ENCODE measurements around the gene SEZ6L2.
A peak's percentile ranks its signal among the peaks of the same experiment; 100 is the strongest.

SEZ6L2 gene

DNA sequence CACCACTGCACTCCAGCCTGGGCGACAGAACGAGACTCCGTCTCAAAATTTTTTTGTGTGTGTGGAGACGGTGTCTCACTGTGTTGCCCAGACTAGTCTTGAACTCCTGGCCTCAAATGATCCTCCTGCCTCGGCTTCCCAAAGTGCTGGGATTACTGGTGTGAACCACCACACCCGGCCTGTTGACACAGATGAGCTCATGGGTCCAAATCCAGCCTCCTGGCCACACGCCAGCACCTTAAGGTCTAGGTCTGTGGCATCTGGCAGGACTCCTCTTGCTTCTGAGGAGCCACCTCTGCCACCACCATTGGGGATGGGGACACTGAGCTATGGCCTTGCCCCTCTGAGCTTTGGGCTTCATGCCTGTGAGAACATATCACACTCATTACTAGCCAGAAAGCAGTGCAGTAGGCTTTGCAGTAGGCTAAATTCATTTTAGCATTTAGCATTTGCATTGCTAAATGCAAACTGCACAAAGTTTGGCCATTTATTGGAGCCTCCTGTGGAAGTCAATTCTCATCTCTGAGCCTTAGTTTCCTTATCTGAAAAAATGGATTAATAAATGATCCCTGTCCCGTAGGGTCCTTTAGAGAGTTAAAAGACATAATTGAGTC lies 30.8 kb downstream of the SEZ6L2 start:
- TF ChIP-seq, protein P1, sequence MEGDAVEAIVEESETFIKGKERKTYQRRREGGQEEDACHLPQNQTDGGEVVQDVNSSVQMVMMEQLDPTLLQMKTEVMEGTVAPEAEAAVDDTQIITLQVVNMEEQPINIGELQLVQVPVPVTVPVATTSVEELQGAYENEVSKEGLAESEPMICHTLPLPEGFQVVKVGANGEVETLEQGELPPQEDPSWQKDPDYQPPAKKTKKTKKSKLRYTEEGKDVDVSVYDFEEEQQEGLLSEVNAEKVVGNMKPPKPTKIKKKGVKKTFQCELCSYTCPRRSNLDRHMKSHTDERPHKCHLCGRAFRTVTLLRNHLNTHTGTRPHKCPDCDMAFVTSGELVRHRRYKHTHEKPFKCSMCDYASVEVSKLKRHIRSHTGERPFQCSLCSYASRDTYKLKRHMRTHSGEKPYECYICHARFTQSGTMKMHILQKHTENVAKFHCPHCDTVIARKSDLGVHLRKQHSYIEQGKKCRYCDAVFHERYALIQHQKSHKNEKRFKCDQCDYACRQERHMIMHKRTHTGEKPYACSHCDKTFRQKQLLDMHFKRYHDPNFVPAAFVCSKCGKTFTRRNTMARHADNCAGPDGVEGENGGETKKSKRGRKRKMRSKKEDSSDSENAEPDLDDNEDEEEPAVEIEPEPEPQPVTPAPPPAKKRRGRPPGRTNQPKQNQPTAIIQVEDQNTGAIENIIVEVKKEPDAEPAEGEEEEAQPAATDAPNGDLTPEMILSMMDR (IDR thresholded peaks at IDR 0.05; ENCODE audit: extremely low read depth, missing control alignments) = no peak
- no peak for DNase-seq (ENCODE audit: low spot score)

DNA sequence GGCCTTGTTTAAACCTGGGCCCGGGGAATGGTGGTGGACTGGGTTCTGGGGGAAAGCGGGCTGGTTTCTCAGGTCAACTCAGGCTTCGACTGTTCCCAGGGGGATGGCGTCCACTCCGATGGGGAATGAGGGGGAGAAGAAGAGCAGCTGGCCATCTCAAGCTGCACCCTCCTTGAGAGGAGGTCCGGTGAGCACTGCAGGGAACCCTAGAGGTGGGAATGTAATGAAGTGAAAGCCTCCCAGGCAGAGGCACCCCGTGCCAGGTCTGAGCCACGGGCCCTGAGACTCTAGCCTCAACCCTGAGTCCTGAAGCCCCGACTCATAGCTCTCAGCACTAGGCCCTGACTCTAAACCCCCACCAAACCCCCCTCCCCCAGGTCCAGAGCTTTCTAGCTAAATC lies 35.1 kb downstream of the SEZ6L2 start:
- TF ChIP-seq, protein P1 (IDR thresholded peaks at IDR 0.05; ENCODE audit: extremely low read depth, missing control alignments) = no peak
- no peak for DNase-seq (ENCODE audit: low spot score)

DNA sequence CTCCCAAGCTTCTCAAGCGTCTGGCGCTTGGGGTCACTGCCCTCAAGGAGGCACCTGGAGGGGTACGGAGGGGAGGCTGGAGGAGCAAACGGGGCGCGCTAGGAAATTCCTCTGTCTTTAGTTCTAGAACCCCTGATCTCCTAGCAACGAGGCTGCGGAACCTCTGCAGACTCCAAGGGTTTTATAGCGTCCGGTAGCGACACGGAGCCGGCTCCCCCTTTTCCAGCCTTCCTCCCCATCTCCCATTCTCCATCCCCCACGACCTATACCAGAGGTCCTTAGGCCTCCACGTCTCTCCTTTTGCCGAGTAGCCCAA lies 35.7 kb downstream of the SEZ6L2 start:
- TF ChIP-seq, protein P1 (IDR thresholded peaks at IDR 0.05; ENCODE audit: extremely low read depth, missing control alignments) = no peak
- DNase-seq (ENCODE audit: low spot score) = no peak

DNA sequence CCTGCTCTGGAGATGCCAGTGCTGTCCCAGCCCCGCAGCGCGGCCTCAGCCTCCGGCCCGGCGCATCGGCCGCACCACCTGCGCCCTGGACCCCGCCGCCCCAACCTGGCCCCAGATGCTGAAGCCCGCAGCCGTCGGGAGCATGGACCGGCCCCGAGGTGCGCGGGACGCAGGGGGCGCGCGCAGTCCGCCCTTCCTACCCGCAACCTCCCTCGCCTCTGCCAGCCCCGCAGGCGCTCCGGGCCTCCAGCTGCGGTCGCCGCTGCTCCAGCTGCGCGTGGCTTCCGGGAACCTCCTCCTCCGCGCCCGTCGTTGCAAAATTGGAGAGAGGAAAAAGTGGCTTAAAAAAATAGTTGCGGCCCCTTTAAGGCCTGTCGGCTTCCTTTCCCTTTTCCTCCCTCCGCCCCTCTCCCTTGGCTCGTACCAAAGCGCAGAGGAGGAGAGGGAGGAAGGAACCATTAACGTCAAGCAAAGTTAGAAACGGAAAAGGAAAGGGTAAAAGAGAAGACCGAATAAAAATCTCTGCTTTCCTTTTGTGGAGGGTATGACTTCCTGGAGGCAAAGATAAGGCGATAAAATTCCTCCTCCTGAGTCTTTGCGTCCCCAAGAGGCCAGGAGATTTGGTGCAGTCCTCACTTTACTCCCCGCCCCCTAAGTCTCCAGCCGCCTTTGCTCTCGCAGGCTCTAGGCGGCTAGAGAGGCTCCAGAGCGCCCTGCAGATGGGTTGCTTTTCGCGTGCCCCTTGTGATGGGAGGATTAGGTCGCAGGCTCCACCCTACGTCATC lies 36.3 kb downstream of the SEZ6L2 start, which contains the start of gene CDIPT:
Gene CDIPT (minus strand): TSS at position 343 of the 785 bp plus-strand sequence. CDS start 369 bp downstream, outside the sequence.
- TF ChIP-seq, protein P1 (IDR thresholded peaks at IDR 0.05; ENCODE audit: extremely low read depth, missing control alignments) = peak; percentile 78
- peak; percentile 96 for DNase-seq (ENCODE audit: low spot score)

DNA sequence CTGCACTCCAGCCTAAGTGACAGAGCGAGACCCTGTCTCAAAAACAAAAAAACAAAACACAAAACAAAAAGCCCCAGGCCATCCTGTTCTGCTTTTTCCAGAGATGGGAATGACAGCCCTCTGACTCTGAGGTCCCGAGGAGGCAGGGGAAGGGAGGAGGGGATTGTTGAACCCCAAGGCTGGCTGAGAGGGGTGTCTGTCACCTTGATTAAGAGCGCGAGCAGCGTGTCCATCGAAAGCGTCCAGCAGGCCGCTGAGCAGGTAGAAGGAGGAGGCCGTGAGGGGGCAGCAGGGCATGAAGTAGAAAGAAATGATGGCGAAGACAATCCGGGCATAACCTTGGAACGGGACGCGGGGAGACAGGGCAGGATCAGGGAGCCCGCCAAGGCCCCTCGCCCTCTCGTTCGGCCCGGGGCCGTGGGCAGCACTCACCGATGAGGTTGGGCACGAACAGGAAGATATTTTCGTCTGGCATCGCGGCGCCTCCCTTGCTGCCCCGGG lies 36.9 kb downstream of the SEZ6L2 start:
- no peak for DNase-seq (ENCODE audit: low spot score)
- TF ChIP-seq, protein P1 (IDR thresholded peaks at IDR 0.05; ENCODE audit: extremely low read depth, missing control alignments) = peak; percentile 3

DNA sequence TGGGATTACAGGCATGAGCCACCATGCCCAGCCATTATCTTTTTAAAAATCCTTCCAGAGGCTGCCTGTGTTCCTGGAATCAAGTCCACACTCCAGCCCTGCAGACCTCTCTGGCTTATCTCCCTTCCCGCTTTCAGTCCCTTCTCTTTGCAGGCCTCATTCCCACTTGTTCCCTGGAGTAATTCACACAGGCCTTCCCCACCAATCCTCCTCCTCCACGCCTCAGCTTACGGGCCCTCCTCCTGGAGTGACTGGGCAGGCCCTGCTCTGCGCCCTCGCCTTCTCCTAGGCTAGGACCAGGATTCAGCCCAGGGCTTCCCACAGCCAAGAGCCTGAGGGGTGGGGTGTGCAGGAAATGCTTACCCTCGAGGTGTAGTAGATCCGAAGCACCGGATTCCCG lies 39.1 kb downstream of the SEZ6L2 start:
- DNase-seq (ENCODE audit: low spot score) = no peak
- TF ChIP-seq, protein P1 (IDR thresholded peaks at IDR 0.05; ENCODE audit: extremely low read depth, missing control alignments) = no peak

DNA sequence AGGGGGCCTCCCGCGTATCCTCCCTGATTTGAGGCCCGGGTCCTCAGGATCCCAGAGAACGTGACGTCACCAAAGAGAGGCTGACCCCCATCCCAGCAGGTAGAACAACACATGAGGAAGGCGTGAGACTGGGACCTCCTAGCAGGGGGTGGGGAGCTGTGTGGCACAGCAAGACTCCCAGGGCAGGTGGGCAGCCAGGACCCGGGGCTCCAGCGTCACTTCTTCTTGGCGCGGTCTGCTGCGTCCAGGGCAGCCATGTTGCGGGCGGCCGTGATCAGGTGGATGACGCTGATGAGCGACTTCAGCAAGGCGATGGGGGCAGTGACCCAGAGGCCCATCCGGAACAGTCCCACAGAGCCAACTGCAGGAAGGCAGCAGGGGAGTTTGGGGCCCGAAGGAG lies 40.4 kb downstream of the SEZ6L2 start:
- DNase-seq (ENCODE audit: low spot score) = no peak
- TF ChIP-seq, protein P1 (IDR thresholded peaks at IDR 0.05; ENCODE audit: extremely low read depth, missing control alignments) = no peak
